ENCODE measurements around the gene TSHZ2. TPM values are rescaled to one million over a fixed set of nuclear protein-coding genes. Genes with fewer than 3 reads are reported as not detected.

TSHZ2 gene
- total RNA-seq, 4 donors from 2014 or later: 1.0 to 3.5 (median 2.8) TPM

- Histone ChIP-seq H3K9me3 (no peaks in the 10 kb centered on the region), H3K4me1 (no peaks in the 10 kb centered on the region), H3K4me3 (no peak overlapping the region), H3K36me3 (no peaks in the 10 kb centered on the region), H3K27ac (no peak overlapping the region), H3K27me3 (no peaks in the 10 kb centered on the region)
- in situ Hi-C loops (cut with MboI; ENCODE audit: low sequenced_read_pairs in 4 of 4): no loop called here
- no peak for ATAC-seq
- DNase-seq: no peak
- TF ChIP-seq POLR2A (IDR thresholded peaks at IDR 0.05) (no peak), CTCF (IDR thresholded peaks at IDR 0.05 in 4 of 5, conservative IDR thresholded peaks at IDR 0.05 in 1 of 5) (no peak)
- intact Hi-C loops (cut with DNase I; ENCODE audit: low total_unique reads): no loop called here
These were observed 41.0 kb downstream of the TSHZ2 start for GRCh38 chr20:53013183-53013582.

GRCh38 chr20:53013847-53014246 lies 41.7 kb downstream of the TSHZ2 start:
- in situ Hi-C loops (cut with MboI; ENCODE audit: low sequenced_read_pairs in 4 of 4): no loop called here
- no peak for ATAC-seq
- intact Hi-C loops (cut with DNase I; ENCODE audit: low total_unique reads): no loop called here

GRCh38 chr20:53016071-53016470 lies 43.9 kb downstream of the TSHZ2 start:
- Histone ChIP-seq H3K4me1 (no peaks in the 10 kb centered on the region), H3K27ac (no peak overlapping the region), H3K9me3 (no peaks in the 10 kb centered on the region), H3K27me3 (no peaks in the 10 kb centered on the region), H3K36me3 (no peaks in the 10 kb centered on the region), H3K4me3 (no peak overlapping the region)
- DNase-seq (no peak), ATAC-seq (no peak)
- in situ Hi-C loops (cut with MboI; ENCODE audit: low sequenced_read_pairs in 4 of 4) (no loop called here), intact Hi-C loops (cut with DNase I; ENCODE audit: low total_unique reads) (no loop called here)
- no peak for TF ChIP-seq CTCF (IDR thresholded peaks at IDR 0.05 in 4 of 5, conservative IDR thresholded peaks at IDR 0.05 in 1 of 5)
- no peak for TF ChIP-seq POLR2A (IDR thresholded peaks at IDR 0.05)

More at GRCh38 chr20:53013847-53014246, 41.7 kb downstream of the TSHZ2 start:
- H3K9me3 ChIP-seq: no peaks in the 10 kb centered on the region
- no peak overlapping the region for H3K27ac ChIP-seq
- no peak overlapping the region for H3K4me3 ChIP-seq
- no peaks in the 10 kb centered on the region for H3K27me3 ChIP-seq
- no peaks in the 10 kb centered on the region for H3K4me1 ChIP-seq
- no peak for TF ChIP-seq POLR2A (IDR thresholded peaks at IDR 0.05)
- TF ChIP-seq CTCF (IDR thresholded peaks at IDR 0.05 in 4 of 5, conservative IDR thresholded peaks at IDR 0.05 in 1 of 5): no peak
- no peaks in the 10 kb centered on the region for H3K36me3 ChIP-seq
- DNase-seq: no peak

- TF ChIP-seq CTCF (IDR thresholded peaks at IDR 0.05 in 4 of 5, conservative IDR thresholded peaks at IDR 0.05 in 1 of 5): no peak
- TF ChIP-seq POLR2A (IDR thresholded peaks at IDR 0.05): no peak
- in situ Hi-C loops (cut with MboI; ENCODE audit: low sequenced_read_pairs in 4 of 4): no loop called here
- intact Hi-C loops (cut with DNase I; ENCODE audit: low total_unique reads): no loop called here
- Histone ChIP-seq H3K27ac (no peak overlapping the region), H3K4me1 (no peaks in the 10 kb centered on the region), H3K4me3 (no peak overlapping the region), H3K27me3 (no peaks in the 10 kb centered on the region), H3K36me3 (no peaks in the 10 kb centered on the region), H3K9me3 (no peaks in the 10 kb centered on the region)
- DNase-seq: no peak
- no peak for ATAC-seq
These were observed 44.4 kb downstream of the TSHZ2 start for GRCh38 chr20:53016534-53017042.

- Histone ChIP-seq H3K36me3 (no peaks in the 10 kb centered on the region), H3K4me3 (no peak overlapping the region), H3K27me3 (no peaks in the 10 kb centered on the region), H3K4me1 (no peaks in the 10 kb centered on the region), H3K9me3 (no peaks in the 10 kb centered on the region), H3K27ac (no peak overlapping the region)
- intact Hi-C loops (cut with DNase I; ENCODE audit: low total_unique reads): no loop called here
- in situ Hi-C loops (cut with MboI; ENCODE audit: low sequenced_read_pairs in 4 of 4): no loop called here
- DNase-seq: no peak
- ATAC-seq: no peak
- TF ChIP-seq POLR2A (IDR thresholded peaks at IDR 0.05): no peak
- no peak for TF ChIP-seq CTCF (IDR thresholded peaks at IDR 0.05 in 4 of 5, conservative IDR thresholded peaks at IDR 0.05 in 1 of 5)
These were observed 45.0 kb downstream of the TSHZ2 start for GRCh38 chr20:53017206-53017605.
